GM15510 (cell line): ENCODE measurements around the gene SPRN.

Experiments used
- POLR2A ChIP-seq: IDR thresholded peaks from 3 replicates; pipeline ENCODE4 v1.6.1; 2011; ENCODE audit warnings: borderline replicate concordance; ENCODE audit not compliant: insufficient read length; ENCODE audit errors: extremely low read depth

SPRN gene

DNA sequence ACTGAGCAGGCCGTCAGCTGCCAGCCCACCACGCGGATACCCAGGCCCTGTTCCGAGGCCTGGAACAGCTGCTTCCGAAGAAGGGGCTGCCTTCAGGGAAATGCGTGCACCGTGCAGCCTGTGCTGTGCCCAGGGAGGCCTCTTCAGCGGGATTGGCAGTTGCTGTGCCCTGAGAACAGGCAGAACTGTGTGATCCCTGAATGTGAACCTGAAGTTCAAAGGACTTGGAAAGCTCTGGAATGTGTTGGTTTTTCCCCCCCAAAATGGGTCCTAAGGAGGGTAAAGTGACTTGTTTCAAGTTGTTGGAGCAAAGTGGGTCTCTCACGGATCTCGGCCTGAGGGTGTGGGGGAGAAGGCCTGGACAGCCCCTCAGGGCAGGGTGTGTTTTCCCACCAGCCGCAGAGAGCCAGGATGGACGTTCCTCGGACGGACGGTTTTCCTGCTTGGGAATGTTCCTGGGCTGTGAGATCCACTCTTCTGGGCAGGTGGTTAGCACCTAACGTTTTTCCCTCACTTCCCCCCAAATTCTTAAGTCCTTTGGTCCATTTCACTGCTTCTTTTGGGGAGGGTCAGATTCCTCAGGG lies 2.1 kb downstream of the SPRN start:
- TF ChIP-seq POLR2A = no peak

- TF ChIP-seq POLR2A = no peak
These were observed 2.8 kb downstream of the SPRN start for GRCh38 chr10:133421336-133422222.

DNA sequence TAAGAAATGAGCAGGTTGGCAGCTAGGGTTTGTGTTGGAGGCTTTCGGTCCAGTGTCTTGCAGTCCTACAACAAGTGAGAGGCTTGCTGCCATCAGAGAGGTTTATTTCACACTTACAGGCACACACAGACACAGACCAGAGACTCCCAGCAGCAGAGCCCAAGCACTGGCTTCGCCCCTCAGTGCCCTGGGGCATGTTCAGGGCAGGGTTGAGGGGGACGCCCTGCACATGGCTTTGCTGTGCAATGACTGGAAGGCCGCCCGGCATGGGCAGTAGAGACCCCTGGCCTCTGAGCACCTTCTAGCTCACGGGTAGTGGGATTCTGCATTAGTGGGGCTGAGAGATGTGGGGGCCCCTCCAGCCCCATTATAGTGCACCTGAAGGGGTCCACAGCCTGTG lies 3.8 kb downstream of the SPRN start:
- no peak for TF ChIP-seq POLR2A

DNA sequence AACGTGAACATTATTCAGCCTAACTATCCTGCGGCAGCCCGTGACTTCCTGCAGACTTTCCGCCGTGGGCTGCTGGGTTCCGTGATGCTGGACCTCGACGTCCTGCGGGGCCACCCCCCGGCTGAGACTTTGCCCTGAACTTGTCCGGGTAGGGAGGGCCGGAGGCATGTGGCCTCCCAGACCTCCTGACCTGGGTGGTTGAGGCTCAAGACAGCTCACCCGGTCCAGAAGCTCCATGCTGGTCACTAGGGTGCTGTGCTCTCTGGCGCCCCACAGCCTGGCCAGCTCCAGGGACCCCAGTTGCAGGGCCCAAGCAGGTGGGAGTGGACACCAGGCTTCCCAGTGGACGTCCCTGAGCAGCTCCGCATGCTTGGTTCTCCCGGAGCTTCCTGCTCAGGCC lies 4.4 kb downstream of the SPRN start:
- TF ChIP-seq POLR2A = no peak

- no peak for TF ChIP-seq POLR2A
These were observed 5.0 kb downstream of the SPRN start for GRCh38 chr10:133419211-133419950.

- no peak for TF ChIP-seq POLR2A
These were observed 6.0 kb downstream of the SPRN start for GRCh38 chr10:133418289-133418993.

- TF ChIP-seq POLR2A = no peak
These were observed 8.7 kb downstream of the SPRN start for GRCh38 chr10:133415752-133416151.

GRCh38 chr10:133412381-133412711 lies 12.1 kb downstream of the SPRN start:
- TF ChIP-seq POLR2A = no peak

DNA sequence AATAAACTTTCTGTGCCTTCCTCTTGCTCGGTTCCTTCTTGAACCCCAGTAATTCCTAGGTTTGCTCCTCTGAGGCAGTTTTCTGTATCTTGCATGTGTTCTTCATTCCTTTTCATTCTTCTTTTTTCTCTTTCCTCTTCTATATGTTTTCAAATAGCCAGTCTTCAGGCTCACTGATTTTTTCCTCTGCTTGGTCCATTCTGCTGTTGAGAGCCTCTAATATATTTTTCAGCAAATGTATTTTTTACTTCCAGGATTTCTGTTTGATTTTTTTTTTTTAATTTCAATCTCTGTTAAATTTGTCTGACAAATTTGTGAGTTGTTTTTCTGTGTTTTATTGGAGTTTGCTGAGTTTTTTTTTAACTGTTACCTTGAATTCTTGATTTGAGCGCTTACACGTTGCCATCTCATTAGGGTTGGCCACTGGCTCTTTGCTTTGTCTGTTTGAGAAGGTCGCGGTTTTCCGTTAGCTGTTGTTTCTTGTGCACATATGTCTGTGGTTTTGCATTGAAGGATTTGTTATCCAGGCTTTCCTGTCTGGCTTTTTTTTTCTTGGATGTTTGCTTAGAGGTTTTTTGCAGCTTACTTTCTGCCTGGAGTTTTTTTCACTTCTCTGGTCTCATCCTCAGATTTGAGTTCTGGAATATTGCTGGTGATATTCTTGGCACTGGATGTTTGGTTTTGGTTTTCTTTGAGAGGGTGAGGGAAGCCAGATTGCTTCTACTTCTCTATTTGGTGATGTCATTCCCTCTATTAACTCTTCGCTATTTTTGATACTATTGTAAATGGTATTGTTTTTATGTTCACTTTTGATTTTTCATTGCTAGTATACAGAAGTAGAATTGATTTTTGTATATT lies 12.7 kb downstream of the SPRN start:
- TF ChIP-seq POLR2A = no peak

GRCh38 chr10:133405844-133406527 lies 18.4 kb downstream of the SPRN start:
- TF ChIP-seq POLR2A = no peak

GRCh38 chr10:133405272-133405671 lies 19.2 kb downstream of the SPRN start:
- TF ChIP-seq POLR2A = no peak

- TF ChIP-seq POLR2A = no peak
These were observed 20.6 kb downstream of the SPRN start for GRCh38 chr10:133403784-133404183.

- TF ChIP-seq POLR2A = no peak
These were observed 21.1 kb downstream of the SPRN start for GRCh38 chr10:133403359-133403758.
